ENCODE results near the gene DNLZ.

DNA sequence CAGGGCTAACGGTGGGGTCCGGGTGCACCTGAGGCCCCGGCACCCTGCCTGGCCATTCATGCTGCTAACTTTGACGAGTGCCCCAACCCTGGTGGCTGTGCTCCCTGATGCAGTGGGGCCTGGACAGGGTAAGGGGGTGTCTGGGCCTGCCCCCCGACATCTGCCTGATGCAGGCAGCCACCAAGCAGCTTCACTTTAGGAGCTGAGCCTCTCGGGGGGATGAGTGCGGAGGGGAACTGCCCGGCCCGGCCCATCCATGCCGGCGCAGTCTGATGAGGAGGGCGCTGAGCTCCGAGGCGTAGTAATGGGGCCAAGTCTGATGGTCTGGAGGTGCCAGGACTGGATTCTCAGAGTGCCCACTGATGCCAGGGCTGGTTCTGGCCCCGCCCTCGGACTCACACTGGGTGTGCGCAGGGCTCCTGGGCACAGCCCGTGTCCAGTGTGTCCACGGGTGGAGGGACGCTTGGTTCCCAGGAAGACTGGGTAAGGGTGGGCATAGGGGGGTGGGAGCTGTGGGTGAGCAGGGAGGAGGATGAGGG lies 16.5 kb downstream of the DNLZ start:
- TF ChIP-seq, protein P1, sequence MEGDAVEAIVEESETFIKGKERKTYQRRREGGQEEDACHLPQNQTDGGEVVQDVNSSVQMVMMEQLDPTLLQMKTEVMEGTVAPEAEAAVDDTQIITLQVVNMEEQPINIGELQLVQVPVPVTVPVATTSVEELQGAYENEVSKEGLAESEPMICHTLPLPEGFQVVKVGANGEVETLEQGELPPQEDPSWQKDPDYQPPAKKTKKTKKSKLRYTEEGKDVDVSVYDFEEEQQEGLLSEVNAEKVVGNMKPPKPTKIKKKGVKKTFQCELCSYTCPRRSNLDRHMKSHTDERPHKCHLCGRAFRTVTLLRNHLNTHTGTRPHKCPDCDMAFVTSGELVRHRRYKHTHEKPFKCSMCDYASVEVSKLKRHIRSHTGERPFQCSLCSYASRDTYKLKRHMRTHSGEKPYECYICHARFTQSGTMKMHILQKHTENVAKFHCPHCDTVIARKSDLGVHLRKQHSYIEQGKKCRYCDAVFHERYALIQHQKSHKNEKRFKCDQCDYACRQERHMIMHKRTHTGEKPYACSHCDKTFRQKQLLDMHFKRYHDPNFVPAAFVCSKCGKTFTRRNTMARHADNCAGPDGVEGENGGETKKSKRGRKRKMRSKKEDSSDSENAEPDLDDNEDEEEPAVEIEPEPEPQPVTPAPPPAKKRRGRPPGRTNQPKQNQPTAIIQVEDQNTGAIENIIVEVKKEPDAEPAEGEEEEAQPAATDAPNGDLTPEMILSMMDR (IDR thresholded peaks at IDR 0.05) = no peak
- no peak for TF ChIP-seq POLR2A (IDR thresholded peaks at IDR 0.05)
